Fibroblast of the conjunctiva (primary cell): ENCODE measurements around the gene CPSF4.

Source experiments
- DNase-seq: peaks from one replicate; pipeline ENCODE4 v3.0.0-alpha.2; 2010; ENCODE audit warnings: low read depth

Gene CPSF4

GRCh38 chr7:99438573-99439480 is at the start of gene CPSF4, which contains the start of gene PTCD1:
Gene CPSF4 (plus strand): TSS chr7:99438943. CDS start chr7:99439083, 140 bp downstream.
Gene PTCD1 (minus strand): TSS chr7:99438798. CDS start chr7:99435242, 3,556 bp downstream.
- DNase-seq, result peak; percentile 90

- DNase-seq, result no peak
Observed at GRCh38 chr7:99389772-99390171, 49.0 kb upstream of the CPSF4 start.

- DNase-seq, result no peak
Observed at GRCh38 chr7:99390941-99391602, 47.7 kb upstream of the CPSF4 start.

GRCh38 chr7:99392046-99392445 is 46.7 kb upstream of the CPSF4 start:
- DNase-seq, result no peak

GRCh38 chr7:99392659-99393354 is 45.9 kb upstream of the CPSF4 start:
- no peak for DNase-seq

GRCh38 chr7:99393355-99394187 is 45.2 kb upstream of the CPSF4 start:
- DNase-seq, result no peak

GRCh38 chr7:99394188-99394502 is 44.6 kb upstream of the CPSF4 start:
- DNase-seq, result no peak

- DNase-seq, result no peak
Observed at GRCh38 chr7:99395616-99396327, 43.0 kb upstream of the CPSF4 start.

- no peak for DNase-seq
Observed at GRCh38 chr7:99396418-99397296, 42.1 kb upstream of the CPSF4 start.

- no peak for DNase-seq
Observed at GRCh38 chr7:99397297-99397983, 41.3 kb upstream of the CPSF4 start.

- DNase-seq, result no peak
Observed at GRCh38 chr7:99398891-99399445, 39.8 kb upstream of the CPSF4 start.

- DNase-seq, result no peak
Observed at GRCh38 chr7:99399597-99399996, 39.1 kb upstream of the CPSF4 start.

- DNase-seq, result no peak
Observed at GRCh38 chr7:99402854-99403253, 35.9 kb upstream of the CPSF4 start.

- no peak for DNase-seq
Observed at GRCh38 chr7:99403764-99404163, 35.0 kb upstream of the CPSF4 start.

- DNase-seq, result no peak
Observed at GRCh38 chr7:99404235-99404976, 34.3 kb upstream of the CPSF4 start.

GRCh38 chr7:99404977-99405320 is 33.8 kb upstream of the CPSF4 start:
- no peak for DNase-seq

- DNase-seq, result no peak
Observed at GRCh38 chr7:99406557-99406956, 32.2 kb upstream of the CPSF4 start.

GRCh38 chr7:99407872-99408378 is 30.8 kb upstream of the CPSF4 start:
- DNase-seq, result peak; percentile 59
